Endothelial cell of umbilical vein (primary cell): ENCODE results near the gene CCDC70. TPM values are rescaled to one million over a fixed set of nuclear protein-coding genes. Genes with fewer than 3 reads are reported as not detected.

ENCODE experiments used
- BruUV-seq: library from RNA; stranded (reverse); fragments of 400-500 nt; replicated peaks from 2 replicates; lab custom pipeline; 2021; lab: Mats Ljungman, UMichigan
- CTCF ChIA-PET: fragments of 300-600, 350-600 bp; sonication (Branson Sonifier 250); formaldehyde crosslinking; loops from one replicate; lab custom pipeline; 2021; ENCODE audit warnings: antibody characterized with exemption, inconsistent platforms; lab: Charles Lee
- POLR2A ChIA-PET: fragments of 300-600, 350-600 bp; sonication (Branson Sonifier 250); formaldehyde crosslinking; loops from one replicate; lab custom pipeline; 2021; ENCODE audit warnings: antibody characterized with exemption, inconsistent platforms; lab: Charles Lee
- DNase-seq: peaks from one replicate; pipeline ENCODE4 v3.0.0-alpha.2; 2011; ENCODE audit warnings: low read depth, low spot score
- FAIRE-seq: peaks from 2 replicates; lab custom pipeline; 2011; peaks lifted over from hg19 to GRCh38; lab: Jason Lieb, UNC
- H2AFZ ChIP-seq: 2 replicates; pipeline ENCODE4 v1.6.0; 2012; ENCODE audit warnings: low read depth, low read length, control low read depth, inconsistent platforms
- H3K27ac ChIP-seq: 2 replicates; pipeline ENCODE4 v1.5.1; 2011; ENCODE audit warnings: low read depth, mild to moderate bottlenecking, control low read depth, low read length, moderate library complexity; ENCODE audit not compliant: insufficient read depth
- H3K27me3 ChIP-seq, 2 experiments: 2 replicates each; pipeline versions ENCODE4 v1.6.0 to v1.6.1; 2011; ENCODE audit warnings: low read length in 2 of 2, mixed read lengths in 1 of 2; ENCODE audit not compliant: control insufficient read depth in 2 of 2, insufficient read depth in 2 of 2
- H3K36me3 ChIP-seq, 2 experiments: 2 replicates in 1 of 2; 3 replicates in 1 of 2; pipeline ENCODE4 v1.5.1; 2011; ENCODE audit warnings: low read length in 2 of 2, mild to moderate bottlenecking in 1 of 2, moderate library complexity in 1 of 2; ENCODE audit not compliant: control insufficient read depth in 2 of 2, insufficient read depth in 2 of 2; ENCODE audit errors: extremely low read depth in 1 of 2
- H3K4me1 ChIP-seq: 3 replicates; pipeline ENCODE4 v1.5.1; 2011; ENCODE audit warnings: mild to moderate bottlenecking, low read length; ENCODE audit not compliant: control insufficient read depth, insufficient read depth; ENCODE audit errors: extremely low read depth
- H3K4me2 ChIP-seq: 2 replicates; pipeline ENCODE4 v1.6.1; 2011; ENCODE audit warnings: low read length, control low read depth, mixed read lengths; ENCODE audit not compliant: insufficient read depth
- H3K4me3 ChIP-seq, 3 experiments: fragments of 200-600 bp in 1 of 3; sonication (generic), shearing (Covaris generic) in 1 of 3; replicated peaks in 1 of 3; 2 replicates each; pipeline ENCODE4 v1.5.1; 2011 to 2016; ENCODE audit warnings: control low read depth in 3 of 3, low read length in 3 of 3, mild to moderate bottlenecking in 2 of 3, inconsistent platforms in 1 of 3, low read depth in 1 of 3, moderate library complexity in 1 of 3; ENCODE audit not compliant: insufficient read depth in 1 of 3
- H3K79me2 ChIP-seq: 2 replicates; pipeline ENCODE4 v1.6.0; 2012; ENCODE audit warnings: low read length, inconsistent platforms; ENCODE audit not compliant: control insufficient read depth, insufficient read depth
- H3K9ac ChIP-seq: replicated peaks from 2 replicates; pipeline ENCODE3; 2011; ENCODE audit warnings: low read length, control low read depth; ENCODE audit not compliant: insufficient read depth; ENCODE audit errors: extremely low read depth
- H3K9me1 ChIP-seq: replicated peaks from 3 replicates; pipeline ENCODE4 v1.6.0; 2011; ENCODE audit warnings: mild to moderate bottlenecking, low read length; ENCODE audit not compliant: control insufficient read depth, insufficient read depth; ENCODE audit errors: extremely low read depth
- H3K9me3 ChIP-seq: replicated peaks from 2 replicates; pipeline ENCODE4 v1.5.1; 2012; ENCODE audit warnings: low read length, inconsistent platforms; ENCODE audit not compliant: control insufficient read depth, insufficient read depth
- H4K20me1 ChIP-seq: replicated peaks from 2 replicates; pipeline ENCODE3; 2011; ENCODE audit warnings: mild to moderate bottlenecking, low read length; ENCODE audit not compliant: control insufficient read depth, insufficient read depth; ENCODE audit errors: extremely low read depth
- EZH2 ChIP-seq: IDR thresholded peaks from 2 replicates; pipeline ENCODE4 v1.6.1; 2012; ENCODE audit warnings: borderline replicate concordance, low read depth, mild to moderate bottlenecking, moderate library complexity, low read length, inconsistent platforms; ENCODE audit not compliant: severe bottlenecking
- FOS ChIP-seq: IDR thresholded peaks from 2 replicates; pipeline ENCODE4 v1.6.1; 2011; ENCODE audit warnings: mild to moderate bottlenecking, low read length, moderate library complexity, borderline replicate concordance; ENCODE audit not compliant: insufficient read depth
- GATA2 ChIP-seq: IDR thresholded peaks from 2 replicates; pipeline ENCODE4 v1.7.0; 2011; ENCODE audit warnings: low read depth, mild to moderate bottlenecking, moderate library complexity, mixed read lengths, low read length; ENCODE audit not compliant: insufficient read length, insufficient read depth
- JUN ChIP-seq: IDR thresholded peaks from 2 replicates; pipeline ENCODE4 v1.6.1; 2011; ENCODE audit warnings: borderline replicate concordance, low read depth; ENCODE audit not compliant: insufficient read length, insufficient read depth
- MAX ChIP-seq: IDR thresholded peaks from 2 replicates; pipeline ENCODE4 v1.6.1; 2011; ENCODE audit not compliant: insufficient read depth, insufficient read length
- MYC ChIP-seq: IDR thresholded peaks from one replicate; pipeline ENCODE4 v1.6.1; 2011; ENCODE audit warnings: mild to moderate bottlenecking, low read depth, low read length
- POLR2A ChIP-seq: IDR thresholded peaks from 2 replicates; pipeline ENCODE4 v1.6.1; 2012; ENCODE audit warnings: low read depth, mild to moderate bottlenecking, control low read depth, low read length
- POLR2AphosphoS5 ChIP-seq: IDR thresholded peaks from 2 replicates; pipeline ENCODE4 v1.6.1; 2012; ENCODE audit warnings: low read depth, mild to moderate bottlenecking, control low read depth, low read length, moderate library complexity; ENCODE audit not compliant: insufficient read depth
- dilution Hi-C: fragments of 300-500 bp; cut with MboI; formaldehyde crosslinking; loops from one replicate; pipeline ENCODE4 v1.15.0; 2019; ENCODE audit warnings: low sequenced_read_pairs; ENCODE audit not compliant: extremely low pct_ligation_motif_present
- intact Hi-C: fragments of 100-400 bp; cut with micrococcal nuclease; formaldehyde crosslinking; loops from one replicate; pipeline ENCODE4 v1.10.0; 2022
- polyA plus RNA-seq, 4 experiments: library from polyadenylated mRNA; depleted of rRNA in 3 of 4; stranded (reverse) in 3 of 4; unstranded in 1 of 4; fragments of >200 nt; gene quantifications; 2 replicates each; pipeline versions ENCODE4 v1.2.1 to v1.2.3, GENCODE V29; 2011 to 2012; ENCODE audit warnings: missing spikeins in 1 of 4
- total RNA-seq: library from RNA; stranded (reverse); gene quantifications from 2 replicates; pipeline ENCODE4 v1.2.3, GENCODE V29; 2021
- TF ChIP-seq, protein P1 (sequence below), 2 donors: IDR thresholded peaks; 1 replicate in 1 of 2; 2 replicates in 1 of 2; pipeline ENCODE4 v1.5.1; 2011; ENCODE audit warnings: low read length in 2 of 2, mild to moderate bottlenecking in 2 of 2, moderate library complexity in 2 of 2, control low read depth in 1 of 2, inconsistent platforms in 1 of 2, low read depth in 1 of 2; ENCODE audit not compliant: insufficient read depth in 1 of 2; ENCODE audit errors: extremely low read depth in 1 of 2

CCDC70 gene
- total and polyA plus RNA-seq, 2 donors (not counting 3 experiments of a cell fraction or from before 2014, with no cell fraction given): not detected

- FAIRE-seq: no peak
- BruUV-seq: no TSS peak
Observed at GRCh38 chr13:51887468-51887867, 25.7 kb downstream of the CCDC70 start.

More at GRCh38 chr13:51887468-51887867, 25.7 kb downstream of the CCDC70 start:
- ChIA-PET POLR2A (no interaction called here), CTCF (no interaction called here)
- no peaks in the 10 kb centered on the region for H4K20me1 ChIP-seq
- H3K27ac ChIP-seq: no peak overlapping the region
- H3K4me1 ChIP-seq: no peaks in the 10 kb centered on the region
- DNase-seq: no peak
- no peaks in the 10 kb centered on the region for H3K9me1 ChIP-seq
- dilution Hi-C loops (no loop called here), intact Hi-C loops (no loop called here)
- no peak overlapping the region for H3K9ac ChIP-seq
- peaks cover 2 to 17% of the 10 kb centered on the region in 2 experiments for H3K27me3 ChIP-seq
- H2AFZ ChIP-seq: no peak overlapping the region
- TF ChIP-seq, protein P1, sequence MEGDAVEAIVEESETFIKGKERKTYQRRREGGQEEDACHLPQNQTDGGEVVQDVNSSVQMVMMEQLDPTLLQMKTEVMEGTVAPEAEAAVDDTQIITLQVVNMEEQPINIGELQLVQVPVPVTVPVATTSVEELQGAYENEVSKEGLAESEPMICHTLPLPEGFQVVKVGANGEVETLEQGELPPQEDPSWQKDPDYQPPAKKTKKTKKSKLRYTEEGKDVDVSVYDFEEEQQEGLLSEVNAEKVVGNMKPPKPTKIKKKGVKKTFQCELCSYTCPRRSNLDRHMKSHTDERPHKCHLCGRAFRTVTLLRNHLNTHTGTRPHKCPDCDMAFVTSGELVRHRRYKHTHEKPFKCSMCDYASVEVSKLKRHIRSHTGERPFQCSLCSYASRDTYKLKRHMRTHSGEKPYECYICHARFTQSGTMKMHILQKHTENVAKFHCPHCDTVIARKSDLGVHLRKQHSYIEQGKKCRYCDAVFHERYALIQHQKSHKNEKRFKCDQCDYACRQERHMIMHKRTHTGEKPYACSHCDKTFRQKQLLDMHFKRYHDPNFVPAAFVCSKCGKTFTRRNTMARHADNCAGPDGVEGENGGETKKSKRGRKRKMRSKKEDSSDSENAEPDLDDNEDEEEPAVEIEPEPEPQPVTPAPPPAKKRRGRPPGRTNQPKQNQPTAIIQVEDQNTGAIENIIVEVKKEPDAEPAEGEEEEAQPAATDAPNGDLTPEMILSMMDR (IDR thresholded peaks at IDR 0.05; ENCODE audit: extremely low read depth in 1 of 2, insufficient read depth in 1 of 2, low read depth in 1 of 2, low read length in 2 of 2): no peak
- no peak for TF ChIP-seq GATA2
- TF ChIP-seq JUN: no peak
- TF ChIP-seq POLR2AphosphoS5: no peak
- no peak for TF ChIP-seq POLR2A
- no peak for TF ChIP-seq FOS
- TF ChIP-seq MAX: no peak
- no peak for TF ChIP-seq MYC
- no peak for TF ChIP-seq EZH2
- no peak overlapping the region for H3K4me2 ChIP-seq
- H3K9me3 ChIP-seq: no peaks in the 10 kb centered on the region
- no peak overlapping the region for H3K4me3 ChIP-seq
- no peaks in the 10 kb centered on the region for H3K36me3 ChIP-seq
- H3K79me2 ChIP-seq: no peaks in the 10 kb centered on the region
